Stimulated activated naive CD8-positive, alpha-beta T cell treated with anti-CD3 and anti-CD28 coated beads, Interleukin-15, Interleukin-2, amounts not matched to agents 100 ng/mL and 50 ng/mL, for 24 hours (primary cell): ENCODE results near the gene KCNH2.

ENCODE experiments used
- H3K27ac Mint-ChIP-seq: one replicate; pipeline ENCODE4 v1.8.0; 2021; ENCODE audit warnings: mild to moderate bottlenecking, mixed read lengths
- H3K27me3 Mint-ChIP-seq: one replicate; pipeline ENCODE4 v1.8.0; 2021; ENCODE audit warnings: mixed read lengths
- H3K36me3 Mint-ChIP-seq: one replicate; pipeline ENCODE4 v1.8.0; 2021; ENCODE audit warnings: low read depth, mixed read lengths
- H3K4me1 Mint-ChIP-seq: one replicate; pipeline ENCODE4 v1.8.0; 2021; ENCODE audit warnings: low read depth, mixed read lengths
- H3K4me3 Mint-ChIP-seq: one replicate; pipeline ENCODE4 v1.8.0; 2021; ENCODE audit warnings: mild to moderate bottlenecking, mixed read lengths
- H3K9me3 Mint-ChIP-seq: one replicate; pipeline ENCODE4 v1.8.0; 2021; ENCODE audit warnings: mixed read lengths

The KCNH2 gene

DNA sequence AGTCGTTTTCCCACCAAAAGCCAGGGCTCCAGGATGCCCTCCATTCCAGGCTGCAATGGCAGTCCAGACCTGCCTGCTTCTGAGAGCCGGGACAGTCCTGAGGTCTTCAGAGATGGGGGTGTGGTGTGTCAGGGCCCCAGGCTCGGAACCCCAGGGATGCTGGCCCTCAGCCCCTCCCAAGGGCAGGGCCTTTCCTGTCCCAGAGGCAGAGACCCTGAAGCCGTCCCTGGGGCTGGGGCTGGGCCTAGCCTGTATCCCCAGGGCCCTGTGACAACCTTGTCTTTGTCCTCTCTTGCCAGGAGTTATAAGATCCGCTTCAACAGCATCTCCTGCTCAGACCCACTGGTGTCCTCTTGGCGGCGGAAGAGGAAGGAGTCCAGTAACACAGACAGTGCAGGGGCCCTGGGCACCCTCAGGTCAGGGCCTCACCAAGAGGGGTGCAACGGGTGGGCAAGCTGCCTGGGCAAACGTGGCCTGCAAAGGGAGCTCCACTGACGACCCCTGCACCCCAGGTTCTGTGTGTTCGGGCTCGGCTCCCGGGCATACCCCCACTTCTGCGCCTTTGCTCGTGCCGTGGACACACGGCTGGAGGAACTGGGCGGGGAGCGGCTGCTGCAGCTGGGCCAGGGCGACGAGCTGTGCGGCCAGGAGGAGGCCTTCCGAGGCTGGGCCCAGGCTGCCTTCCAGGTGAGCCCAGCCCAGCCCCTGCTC is 28.6 kb upstream of the KCNH2 start:
- H3K27me3 Mint-ChIP-seq = no peaks in the 10 kb centered on the region
- no peaks in the 10 kb centered on the region for H3K36me3 Mint-ChIP-seq
- H3K4me1 Mint-ChIP-seq = peaks cover 35% of the 10 kb centered on the region
- no peak overlapping the region for H3K27ac Mint-ChIP-seq
- H3K9me3 Mint-ChIP-seq = no peaks in the 10 kb centered on the region
- no peak overlapping the region for H3K4me3 Mint-ChIP-seq

DNA sequence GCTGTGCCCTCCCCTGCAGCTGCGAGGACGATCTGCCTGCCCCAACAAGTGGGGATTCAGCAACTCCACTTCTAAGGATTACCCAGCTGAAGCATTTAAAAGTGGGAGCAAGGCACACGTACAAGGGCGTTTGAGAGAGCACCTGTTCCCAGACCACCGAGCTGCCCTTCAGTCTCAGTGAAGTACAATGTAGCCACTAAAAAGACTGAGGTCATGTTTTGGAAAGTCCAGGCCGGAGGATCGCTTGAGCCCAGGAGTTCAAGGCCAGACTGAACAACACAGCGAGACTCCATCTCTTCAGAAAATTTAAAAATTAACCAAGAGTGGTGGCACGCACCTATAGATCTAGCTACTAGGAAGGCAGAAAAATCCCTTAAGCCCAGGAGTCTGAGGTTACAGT is 27.4 kb upstream of the KCNH2 start:
- Mint-ChIP-seq H3K4me3 (no peak overlapping the region), H3K27me3 (no peaks in the 10 kb centered on the region), H3K4me1 (peaks cover 26% of the 10 kb centered on the region), H3K27ac (no peak overlapping the region), H3K36me3 (no peaks in the 10 kb centered on the region), H3K9me3 (no peaks in the 10 kb centered on the region)

GRCh38 chr7:151003572-151003971 is 25.5 kb upstream of the KCNH2 start:
- Mint-ChIP-seq H3K27ac (no peak overlapping the region), H3K9me3 (no peaks in the 10 kb centered on the region), H3K4me3 (no peak overlapping the region), H3K36me3 (no peaks in the 10 kb centered on the region), H3K27me3 (no peaks in the 10 kb centered on the region), H3K4me1 (peaks cover 15% of the 10 kb centered on the region)

GRCh38 chr7:151001546-151001945 is 23.4 kb upstream of the KCNH2 start:
- Mint-ChIP-seq H3K27me3 (peaks cover 3% of the 10 kb centered on the region), H3K4me3 (no peak overlapping the region), H3K27ac (no peak overlapping the region), H3K36me3 (no peaks in the 10 kb centered on the region), H3K9me3 (no peaks in the 10 kb centered on the region), H3K4me1 (peaks cover 13% of the 10 kb centered on the region)

DNA sequence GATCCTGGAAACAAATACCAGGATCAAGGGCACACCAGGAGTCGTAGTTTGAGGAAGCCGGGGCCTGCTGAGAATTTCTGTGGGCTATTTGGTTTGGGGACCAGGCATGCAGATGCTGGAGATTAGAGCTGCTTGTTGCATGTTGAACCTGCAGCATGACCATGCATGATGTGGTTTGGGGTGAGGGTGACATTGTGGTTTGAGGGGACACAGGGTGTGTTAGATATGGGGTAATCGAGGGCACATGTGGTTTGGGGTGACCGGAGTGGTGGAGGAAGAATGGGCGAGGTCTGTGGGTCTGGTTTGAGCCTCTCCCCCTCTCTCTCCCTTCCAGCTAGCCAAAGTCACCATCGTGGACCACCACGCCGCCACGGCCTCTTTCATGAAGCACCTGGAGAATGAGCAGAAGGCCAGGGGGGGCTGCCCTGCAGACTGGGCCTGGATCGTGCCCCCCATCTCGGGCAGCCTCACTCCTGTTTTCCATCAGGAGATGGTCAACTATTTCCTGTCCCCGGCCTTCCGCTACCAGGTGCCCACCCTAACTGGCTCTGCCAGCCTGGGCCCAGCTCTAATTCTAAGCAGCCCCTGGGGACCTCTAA is 22.9 kb upstream of the KCNH2 start:
- H3K9me3 Mint-ChIP-seq = no peaks in the 10 kb centered on the region
- H3K27ac Mint-ChIP-seq = no peak overlapping the region
- no peaks in the 10 kb centered on the region for H3K36me3 Mint-ChIP-seq
- H3K4me1 Mint-ChIP-seq = peaks cover 16% of the 10 kb centered on the region
- H3K4me3 Mint-ChIP-seq = no peak overlapping the region
- peaks cover 3% of the 10 kb centered on the region for H3K27me3 Mint-ChIP-seq

DNA sequence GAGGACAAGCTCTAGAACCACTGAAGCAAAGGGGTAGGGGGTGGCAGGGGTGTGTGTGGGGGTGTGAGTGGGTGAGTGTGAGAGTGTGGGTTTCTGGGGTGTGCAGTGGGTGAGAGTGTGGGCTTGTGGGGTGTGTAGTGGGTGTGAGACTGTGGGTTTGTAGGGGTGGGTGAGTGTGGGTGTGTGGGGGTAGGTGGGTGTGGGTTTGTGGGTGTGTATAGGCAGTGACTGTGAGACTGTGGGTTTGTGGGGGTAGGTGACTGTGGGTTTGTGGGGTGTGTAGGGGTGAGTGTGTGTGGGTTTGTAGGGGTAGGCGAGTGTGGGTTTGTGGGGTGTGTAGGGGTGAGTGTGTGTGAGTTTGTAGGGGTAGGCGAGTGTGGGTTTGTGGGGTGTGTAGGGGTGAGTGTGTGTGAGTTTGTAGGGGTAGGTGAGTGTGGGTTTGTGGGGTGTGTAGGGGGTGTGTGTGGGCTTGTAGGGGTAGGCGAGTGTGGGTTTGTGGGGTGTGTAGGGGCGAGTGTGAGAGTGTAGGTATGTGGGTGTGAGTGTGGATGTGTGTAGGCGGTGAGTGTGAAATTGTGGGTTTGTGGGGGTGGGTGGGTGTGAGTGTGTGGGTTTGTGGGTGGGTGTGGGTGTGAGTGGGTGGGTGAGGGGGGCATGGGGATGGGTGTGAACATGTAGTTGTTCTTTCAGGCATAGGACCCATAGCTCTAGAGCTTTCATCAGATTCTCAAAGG is 21.5 kb upstream of the KCNH2 start:
- H3K36me3 Mint-ChIP-seq = no peaks in the 10 kb centered on the region
- no peak overlapping the region for H3K4me3 Mint-ChIP-seq
- no peak overlapping the region for H3K27ac Mint-ChIP-seq
- peaks cover 3% of the 10 kb centered on the region for H3K27me3 Mint-ChIP-seq
- no peaks in the 10 kb centered on the region for H3K9me3 Mint-ChIP-seq
- H3K4me1 Mint-ChIP-seq = peaks cover 16% of the 10 kb centered on the region

- H3K27me3 Mint-ChIP-seq = peaks cover 3% of the 10 kb centered on the region
- no peaks in the 10 kb centered on the region for H3K36me3 Mint-ChIP-seq
- peaks cover 19% of the 10 kb centered on the region for H3K4me1 Mint-ChIP-seq
- no peaks in the 10 kb centered on the region for H3K9me3 Mint-ChIP-seq
- no peak overlapping the region for H3K4me3 Mint-ChIP-seq
- no peak overlapping the region for H3K27ac Mint-ChIP-seq
Observed at GRCh38 chr7:150999001-150999400, 20.9 kb upstream of the KCNH2 start.

DNA sequence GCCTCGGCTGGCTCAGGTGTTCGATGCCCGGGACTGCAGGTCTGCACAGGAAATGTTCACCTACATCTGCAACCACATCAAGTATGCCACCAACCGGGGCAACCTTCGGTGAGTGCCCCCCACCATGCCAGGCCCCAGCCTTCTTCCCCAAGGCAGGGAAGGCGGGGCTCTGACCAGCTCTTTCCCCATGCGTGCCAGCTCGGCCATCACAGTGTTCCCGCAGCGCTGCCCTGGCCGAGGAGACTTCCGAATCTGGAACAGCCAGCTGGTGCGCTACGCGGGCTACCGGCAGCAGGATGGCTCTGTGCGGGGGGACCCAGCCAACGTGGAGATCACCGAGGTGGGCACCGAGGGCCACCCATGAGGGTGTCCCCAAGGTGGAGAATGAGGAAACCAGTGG is 20.2 kb upstream of the KCNH2 start:
- no peak overlapping the region for H3K27ac Mint-ChIP-seq
- H3K4me3 Mint-ChIP-seq = no peak overlapping the region

GRCh38 chr7:150997817-150998216 is 19.7 kb upstream of the KCNH2 start:
- Mint-ChIP-seq H3K36me3 (no peaks in the 10 kb centered on the region), H3K4me1 (peaks cover 22% of the 10 kb centered on the region)

More for the DNA sequence above, 20.2 kb upstream of the KCNH2 start:
- peaks cover 22% of the 10 kb centered on the region for H3K4me1 Mint-ChIP-seq
- H3K9me3 Mint-ChIP-seq = no peaks in the 10 kb centered on the region
- H3K36me3 Mint-ChIP-seq = no peaks in the 10 kb centered on the region
- peaks cover 3% of the 10 kb centered on the region for H3K27me3 Mint-ChIP-seq

DNA sequence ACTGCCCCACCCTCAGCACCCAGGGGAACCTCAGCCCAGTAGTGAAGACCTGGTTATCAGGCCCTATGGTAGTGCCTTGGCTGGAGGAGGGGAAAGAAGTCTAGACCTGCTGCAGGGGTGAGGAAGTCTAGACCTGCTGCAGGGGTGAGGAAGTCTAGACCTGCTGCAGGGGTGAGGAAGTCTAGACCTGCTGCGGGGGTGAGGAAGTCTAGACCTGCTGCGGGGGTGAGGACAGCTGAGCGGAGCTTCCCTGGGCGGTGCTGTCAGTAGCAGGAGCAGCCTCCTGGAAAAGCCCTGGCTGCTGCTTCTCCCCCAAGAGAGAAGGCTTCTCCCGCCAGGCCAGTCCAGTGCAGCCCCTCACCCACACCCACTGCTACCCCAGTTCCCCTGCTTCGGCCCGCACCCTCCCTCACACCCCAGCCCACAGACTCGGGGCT is 19.0 kb upstream of the KCNH2 start:
- Mint-ChIP-seq H3K36me3 (no peaks in the 10 kb centered on the region), H3K27me3 (peaks cover 3% of the 10 kb centered on the region), H3K27ac (no peak overlapping the region), H3K4me3 (no peak overlapping the region), H3K9me3 (no peaks in the 10 kb centered on the region), H3K4me1 (peaks cover 22% of the 10 kb centered on the region)

More at GRCh38 chr7:150997817-150998216, 19.7 kb upstream of the KCNH2 start:
- no peak overlapping the region for H3K27ac Mint-ChIP-seq
- H3K27me3 Mint-ChIP-seq = peaks cover 3% of the 10 kb centered on the region
- H3K9me3 Mint-ChIP-seq = no peaks in the 10 kb centered on the region
- H3K4me3 Mint-ChIP-seq = no peak overlapping the region

- peaks cover 22% of the 10 kb centered on the region for H3K4me1 Mint-ChIP-seq
- no peaks in the 10 kb centered on the region for H3K9me3 Mint-ChIP-seq
- no peaks in the 10 kb centered on the region for H3K36me3 Mint-ChIP-seq
- peak overlapping the region; percentile 45 for H3K27ac Mint-ChIP-seq
- H3K4me3 Mint-ChIP-seq = no peak overlapping the region
- H3K27me3 Mint-ChIP-seq = peaks cover 3% of the 10 kb centered on the region
Observed at GRCh38 chr7:150996376-150997074, 18.4 kb upstream of the KCNH2 start.

GRCh38 chr7:150994838-150995510 is 16.9 kb upstream of the KCNH2 start:
- H3K27me3 Mint-ChIP-seq = peaks cover 3% of the 10 kb centered on the region
- no peaks in the 10 kb centered on the region for H3K36me3 Mint-ChIP-seq
- no peak overlapping the region for H3K27ac Mint-ChIP-seq
- H3K4me3 Mint-ChIP-seq = no peak overlapping the region
- peaks cover 22% of the 10 kb centered on the region for H3K4me1 Mint-ChIP-seq
- peaks cover 14% of the 10 kb centered on the region for H3K9me3 Mint-ChIP-seq

- Mint-ChIP-seq H3K9me3 (peaks cover 18% of the 10 kb centered on the region), H3K36me3 (no peaks in the 10 kb centered on the region), H3K4me3 (no peak overlapping the region), H3K4me1 (peaks cover 22% of the 10 kb centered on the region), H3K27me3 (peaks cover 3% of the 10 kb centered on the region), H3K27ac (no peak overlapping the region)
Observed at GRCh38 chr7:150994141-150994837, 16.2 kb upstream of the KCNH2 start.

DNA sequence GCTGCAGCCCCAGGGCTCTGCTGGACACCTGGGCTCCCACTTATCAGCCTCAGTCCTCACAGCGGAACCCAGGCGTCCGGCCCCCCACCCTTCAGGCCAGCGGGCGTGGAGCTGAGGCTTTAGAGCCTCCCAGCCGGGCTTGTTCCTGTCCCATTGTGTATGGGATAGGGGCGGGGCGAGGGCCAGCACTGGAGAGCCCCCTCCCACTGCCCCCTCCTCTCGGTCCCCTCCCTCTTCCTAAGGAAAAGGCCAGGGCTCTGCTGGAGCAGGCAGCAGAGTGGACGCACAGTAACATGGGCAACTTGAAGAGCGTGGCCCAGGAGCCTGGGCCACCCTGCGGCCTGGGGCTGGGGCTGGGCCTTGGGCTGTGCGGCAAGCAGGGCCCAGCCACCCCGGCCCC is 15.4 kb upstream of the KCNH2 start:
- H3K4me1 Mint-ChIP-seq = peaks cover 25% of the 10 kb centered on the region
- peaks cover 4% of the 10 kb centered on the region for H3K27me3 Mint-ChIP-seq
- no peaks in the 10 kb centered on the region for H3K36me3 Mint-ChIP-seq
- no peak overlapping the region for H3K27ac Mint-ChIP-seq
- no peak overlapping the region for H3K4me3 Mint-ChIP-seq
- H3K9me3 Mint-ChIP-seq = peaks cover 18% of the 10 kb centered on the region
